Heart left ventricle (tissue), 16 donors: ENCODE results near the gene CAPN12. TPM values are rescaled to one million over a fixed set of nuclear protein-coding genes. Genes with fewer than 3 reads are reported as not detected.
A peak's percentile ranks its signal among the peaks of the same experiment; 100 is the strongest.

Experiments used
- ATAC-seq, 4 donors: fragments of 200-7000 bp; cut with Tn5 transposase; one replicate each; pipeline ENCODE4 v1.9.1; 2020 to 2022; ENCODE audit warnings: moderate library complexity in 4 of 4, mild to moderate bottlenecking in 3 of 4, moderate number of reproducible peaks in 1 of 4
- DNase-seq, 5 donors: peaks; one replicate each; pipeline ENCODE4 v3.0.0-alpha.2; 2020
- H3K27ac ChIP-seq, 12 donors: fragments of 200-600 bp; sonication (generic) in 4 of 12; one replicate each; pipeline versions ENCODE4 v1.5.0 to v1.8.0; 2016 to 2022; ENCODE audit warnings: mild to moderate bottlenecking in 2 of 12
- H3K27me3 ChIP-seq, 9 donors: fragments of 200-600 bp; sonication (generic) in 2 of 9; one replicate each; pipeline versions ENCODE4 v1.5.1 to v1.8.0; 2016 to 2022; ENCODE audit warnings: mild to moderate bottlenecking in 3 of 9
- H3K36me3 ChIP-seq, 9 donors: fragments of 200-600 bp; sonication (generic) in 2 of 9; one replicate each; pipeline versions ENCODE4 v1.5.0 to v1.8.0; 2018 to 2022; ENCODE audit warnings: mild to moderate bottlenecking in 2 of 9
- H3K4me1 ChIP-seq, 12 donors: fragments of 200-600 bp; sonication (generic) in 4 of 12; one replicate each; pipeline versions ENCODE4 v1.5.0 to v1.8.0; 2016 to 2022; ENCODE audit warnings: mild to moderate bottlenecking in 3 of 12
- H3K4me3 ChIP-seq, 12 donors: fragments of 200-600 bp; sonication (generic) in 4 of 12; one replicate each; pipeline versions ENCODE4 v1.5.0 to v1.8.0; 2017 to 2022; ENCODE audit warnings: mild to moderate bottlenecking in 9 of 12, moderate library complexity in 4 of 12
- H3K9me3 ChIP-seq, 12 donors: fragments of 200-600 bp; sonication (generic) in 4 of 12; one replicate each; pipeline versions ENCODE4 v1.5.0 to v1.8.0; 2016 to 2022; ENCODE audit warnings: mild to moderate bottlenecking in 1 of 12
- POLR2A ChIP-seq, 2 donors: fragments of 450-650 bp; IDR thresholded peaks; one replicate each; pipeline ENCODE4 v1.6.1; 2017; ENCODE audit warnings: antibody characterized with exemption in 2 of 2, mild to moderate bottlenecking in 2 of 2, moderate library complexity in 2 of 2
- WGBS, 4 donors: extraction: QIAGEN DNeasy Blood & Tissue Kit in 2 of 4; methylation state at CpG; one replicate each; pipeline versions ENCODE4 v1.1.5 to v1.1.7; 2013 to 2018; 5-methylcytosine and 5-hydroxymethylcytosine counted together
- intact Hi-C, 10 donors: fragments of 100-400 bp; cut with DNase I; formaldehyde crosslinking; loops; one replicate each; pipeline versions ENCODE4 v1.11.1 to v1.14.2; 2022
- polyA plus RNA-seq, 2 donors: library from polyadenylated mRNA; stranded (reverse); fragments of 200-250 nt; gene quantifications; one replicate each; pipeline ENCODE4 v1.2.3, GENCODE V29; 2013
- total RNA-seq, 9 donors: library from RNA; depleted of rRNA in 2 of 9; stranded (reverse); fragments of >200 nt in 2 of 9; fragmentation: NEBNext Ultra II Directional in 3 of 9; extraction: Animal tissue kit (Norgen Biotek cat#: 25700) in 3 of 9; gene quantifications; one replicate each; pipeline versions ENCODE4 v1.1.0 to v1.2.4, GENCODE V29; 2016 to 2023
- TF ChIP-seq, protein P1 (sequence below), 12 donors: fragments of 200-600 bp; sonication (generic) in 4 of 12; IDR thresholded peaks; one replicate each; pipeline versions ENCODE4 v1.5.0 to v1.8.0; 2018 to 2022; ENCODE audit warnings: antibody characterized with exemption in 12 of 12, mild to moderate bottlenecking in 5 of 12
- donor health status: ischemic (EF 13 %, LVEDD 7.1; RV severe dilation, severe dysfunction).
- donor health status: healthy with polysubstance abuse.
- donor health status: DM: no; HTN: yes; CAD: no.
- donor health status: DM: no; HTN: no; CAD: no.
- donor health status: ischemic (EF 25% LVEDD 6.9; RV normal size, moderate dysfunction).
- donor health status: ischemic (EF 25% LVEDD 5.7; RV mildly dilated, moderate dysfunction).
- donor health status: healthy.
- donor health status: DM: yes; HTN: yes; CAD: no.
- donor health status: ischemic (EF 35%, LVEDD 5.7; RV mildly dilated, moderate dysfunction).
- donor health status: nonischemic (EF 11% LVEDD 7.7; RV severe dilation, severe dysfunction).
- donor health status: DM: yes; HTN: yes; CAD: no.
- donor health status: PGD.
- donor health status: ischemic (EF 29% LVEDD 5.4; RV normal size, mild dysfunction).
- donor health status: nonischemic (EF 23%, LVEDD 6.1; RV moderate dilation, normal function).

Gene CAPN12
- total and polyA plus RNA-seq, 11 donors: 0.36 to 1.8 (median 0.88) TPM

DNA sequence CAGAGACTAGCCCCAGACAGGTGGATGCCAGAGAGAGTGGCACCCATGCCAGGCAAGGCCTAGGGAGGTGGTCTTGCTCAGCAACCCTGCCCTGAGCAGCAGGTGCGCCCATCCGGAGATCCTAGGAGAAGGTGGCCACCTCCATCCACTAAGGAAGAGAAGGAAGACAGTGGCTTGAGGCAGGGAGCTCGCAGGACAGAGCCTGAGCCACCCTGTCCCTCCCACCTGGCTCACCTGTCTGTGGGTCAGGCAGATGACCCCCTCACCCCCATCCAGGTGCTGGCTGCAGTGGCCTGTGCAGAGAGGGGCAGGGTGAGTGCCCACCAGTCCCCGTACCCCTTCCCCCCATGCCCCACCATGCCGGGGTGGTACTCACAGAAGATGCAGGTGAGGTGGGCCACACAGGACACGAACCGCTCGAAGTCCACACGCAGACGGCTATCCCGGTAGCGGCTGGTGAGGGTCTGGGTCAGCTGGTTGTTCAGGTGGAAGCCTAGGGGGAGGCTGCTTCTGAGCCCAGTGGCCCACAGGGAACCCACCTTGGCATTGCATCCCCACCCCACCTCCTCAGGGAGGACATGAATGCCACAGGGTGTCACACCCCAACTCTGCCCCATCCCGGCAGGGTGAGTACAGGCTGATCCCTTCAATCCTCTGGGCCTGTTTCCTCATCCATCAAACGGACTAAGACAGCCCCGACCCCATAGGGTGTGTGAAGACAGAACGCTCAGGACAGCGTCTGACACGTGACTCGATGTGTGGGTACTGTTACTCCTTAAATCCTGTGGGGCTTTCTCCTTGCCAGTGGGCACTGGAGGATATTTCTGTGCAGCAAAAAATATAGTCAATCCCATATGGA is 13.3 kb downstream of the CAPN12 start:
- H3K4me1 ChIP-seq: peaks cover 7 to 67% (median 40%) of the 10 kb centered on the region in 12 donors

DNA sequence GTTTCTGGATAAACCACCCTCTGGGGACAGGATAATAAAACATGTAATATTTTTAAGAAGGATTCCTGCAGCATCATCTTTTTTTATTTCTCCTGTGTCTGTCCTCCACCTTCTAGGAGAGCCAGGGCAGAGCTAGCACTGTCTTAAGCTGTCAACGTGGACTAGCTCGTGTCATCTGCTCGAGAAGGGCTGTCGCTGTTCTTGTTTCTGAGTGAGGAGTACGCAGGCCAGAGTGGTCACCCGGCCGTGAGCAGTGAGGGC is 13.9 kb downstream of the CAPN12 start:
- no peaks in the 10 kb centered on the region for H3K27me3 ChIP-seq
- peaks cover 7 to 68% (median 42%) of the 10 kb centered on the region in 12 donors for H3K4me1 ChIP-seq
- TF ChIP-seq POLR2A (IDR thresholded peaks at IDR 0.05): no peak
- TF ChIP-seq, protein P1, sequence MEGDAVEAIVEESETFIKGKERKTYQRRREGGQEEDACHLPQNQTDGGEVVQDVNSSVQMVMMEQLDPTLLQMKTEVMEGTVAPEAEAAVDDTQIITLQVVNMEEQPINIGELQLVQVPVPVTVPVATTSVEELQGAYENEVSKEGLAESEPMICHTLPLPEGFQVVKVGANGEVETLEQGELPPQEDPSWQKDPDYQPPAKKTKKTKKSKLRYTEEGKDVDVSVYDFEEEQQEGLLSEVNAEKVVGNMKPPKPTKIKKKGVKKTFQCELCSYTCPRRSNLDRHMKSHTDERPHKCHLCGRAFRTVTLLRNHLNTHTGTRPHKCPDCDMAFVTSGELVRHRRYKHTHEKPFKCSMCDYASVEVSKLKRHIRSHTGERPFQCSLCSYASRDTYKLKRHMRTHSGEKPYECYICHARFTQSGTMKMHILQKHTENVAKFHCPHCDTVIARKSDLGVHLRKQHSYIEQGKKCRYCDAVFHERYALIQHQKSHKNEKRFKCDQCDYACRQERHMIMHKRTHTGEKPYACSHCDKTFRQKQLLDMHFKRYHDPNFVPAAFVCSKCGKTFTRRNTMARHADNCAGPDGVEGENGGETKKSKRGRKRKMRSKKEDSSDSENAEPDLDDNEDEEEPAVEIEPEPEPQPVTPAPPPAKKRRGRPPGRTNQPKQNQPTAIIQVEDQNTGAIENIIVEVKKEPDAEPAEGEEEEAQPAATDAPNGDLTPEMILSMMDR (IDR thresholded peaks at IDR 0.05): no peak
- ATAC-seq: no peak
- intact Hi-C loops: loop anchor here in 5 of 10 donors (5.0 to 10.0 kb wide), 6 partner anchors 37 to 202 kb away; partner anchors contain the start of genes MRPS12 (in 2 of the 5), SARS2 (in 2 of the 5) and HNRNPL (in 1 of the 5)
- no peaks in the 10 kb centered on the region for H3K9me3 ChIP-seq
- peak overlapping the region in 2 of 12 donors; percentile 60 to 79 for H3K27ac ChIP-seq
- WGBS, 4 donors: 83 to 89% (median 86%) methylated on average over 7 of the region's 7 CpGs
- DNase-seq: no peak
- no peak overlapping the region for H3K4me3 ChIP-seq
- peaks cover under 1 to 65% (median 60%) of the 10 kb centered on the region in 9 donors for H3K36me3 ChIP-seq

More for the DNA sequence above, 13.3 kb downstream of the CAPN12 start:
- Histone ChIP-seq H3K27me3 (no peaks in the 10 kb centered on the region), H3K27ac (peak overlapping the region in 8 of 12 donors; percentile 41 to 79 (median 67)), H3K36me3 (peaks cover 0 to 60% (median 54%) of the 10 kb centered on the region in 9 donors), H3K4me3 (no peak overlapping the region), H3K9me3 (no peaks in the 10 kb centered on the region)
- intact Hi-C loops: loop anchor here in 5 of 10 donors (5.0 to 10.0 kb wide), 6 partner anchors 36 to 201 kb away; partner anchors contain the start of genes MRPS12 (in 2 of the 5), SARS2 (in 2 of the 5) and HNRNPL (in 1 of the 5)
- no peak for ATAC-seq
- peak in 3 of 5 donors; percentile 26 to 61 (median 28) for DNase-seq
- TF ChIP-seq POLR2A (IDR thresholded peaks at IDR 0.05): no peak
- TF ChIP-seq, protein P1 (IDR thresholded peaks at IDR 0.05): no peak
- WGBS, 4 donors: 82 to 91% (median 88%) methylated on average over 12 to 19 of the region's 19 CpGs

DNA sequence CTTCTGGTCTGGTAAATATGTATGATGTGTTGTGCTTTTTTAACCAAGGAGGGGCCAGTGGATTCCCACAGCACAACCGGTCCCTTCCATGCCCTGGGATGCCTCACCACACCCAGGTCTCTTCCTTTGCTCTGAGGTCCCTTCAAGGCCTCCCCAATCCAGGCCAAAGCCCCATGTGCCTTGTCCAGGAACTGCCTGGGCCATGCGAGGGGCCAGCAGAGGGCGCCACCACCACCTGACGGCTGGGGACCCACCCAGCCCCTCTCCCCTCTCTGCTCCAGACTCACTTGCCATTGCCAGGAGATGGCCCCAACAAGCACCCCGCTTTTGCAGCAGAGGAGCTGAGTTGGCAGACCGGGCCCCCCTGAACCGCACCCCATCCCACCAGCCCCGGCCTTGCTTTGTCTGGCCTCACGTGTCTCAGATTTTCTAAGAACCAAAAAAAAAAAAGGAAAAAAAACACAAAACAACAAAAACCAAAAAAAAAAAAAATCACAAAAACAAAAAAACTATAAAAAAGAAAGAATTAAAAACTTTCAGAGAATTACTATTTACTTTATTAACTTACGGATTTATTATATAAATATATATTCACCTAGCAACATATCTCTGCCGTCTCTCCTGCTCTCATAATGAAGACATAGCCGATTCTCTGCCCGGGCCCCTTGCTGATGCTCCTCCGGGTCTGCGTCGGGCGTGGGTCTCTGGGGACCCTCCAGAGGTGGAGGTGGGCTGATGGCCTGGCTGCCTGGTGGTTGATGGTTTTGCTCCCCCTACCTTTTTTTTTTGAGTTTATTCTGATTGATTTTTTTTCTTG is 14.4 kb downstream of the CAPN12 start:
- Histone ChIP-seq H3K9me3 (no peaks in the 10 kb centered on the region), H3K27me3 (no peaks in the 10 kb centered on the region), H3K27ac (peak overlapping the region in 10 of 12 donors; percentile 45 to 80 (median 74)), H3K4me1 (peaks cover 7 to 67% (median 40%) of the 10 kb centered on the region in 12 donors), H3K4me3 (no peak overlapping the region), H3K36me3 (peaks cover 3 to 70% (median 65%) of the 10 kb centered on the region in 9 donors)
- peak; percentile 58 to 87 (median 78) for DNase-seq
- peak; percentile 33 to 47 (median 38) for ATAC-seq
- no peak for TF ChIP-seq POLR2A (IDR thresholded peaks at IDR 0.05)
- TF ChIP-seq, protein P1 (IDR thresholded peaks at IDR 0.05): peak; percentile 66 to 90 (median 76)
- WGBS, 4 donors: 69 to 72% (median 70%) methylated on average over 17 of the region's 17 CpGs
- intact Hi-C loops: loop anchor here in 6 of 10 donors (5.0 to 10.0 kb wide), 10 partner anchors 37 to 202 kb away; partner anchors contain the start of genes MRPS12 (in 2 of the 6), SARS2 (in 2 of the 6), ECH1 (in 1 of the 6) and HNRNPL (in 1 of the 6)
